Nephron progenitor cell (in vitro differentiated cells): Measurements from ENCODE around the gene RNF41.

Source experiments
- DNase-seq: peaks from one replicate; pipeline ENCODE4 v3.0.0; 2021
- H3K27ac Mint-ChIP-seq: 2 replicates; pipeline ENCODE4 v1.8.0; 2021; ENCODE audit warnings: mild to moderate bottlenecking, moderate library complexity, mixed read lengths
- H3K27me3 Mint-ChIP-seq: 2 replicates; pipeline ENCODE4 v1.8.0; 2021; ENCODE audit warnings: mild to moderate bottlenecking, low read depth, mixed read lengths; ENCODE audit not compliant: poor library complexity
- H3K36me3 Mint-ChIP-seq: 2 replicates; pipeline ENCODE4 v1.8.0; 2021; ENCODE audit warnings: low read depth, mixed read lengths
- H3K4me1 Mint-ChIP-seq: 2 replicates; pipeline ENCODE4 v1.8.0; 2021; ENCODE audit warnings: mixed read lengths
- H3K4me3 Mint-ChIP-seq: 2 replicates; pipeline ENCODE4 v1.8.0; 2021; ENCODE audit warnings: mild to moderate bottlenecking, moderate library complexity, mixed read lengths
- H3K9me3 Mint-ChIP-seq: 2 replicates; pipeline ENCODE4 v1.8.0; 2021; ENCODE audit warnings: mild to moderate bottlenecking, moderate library complexity, mixed read lengths
- CTCF ChIP-seq: fragments of 200-600 bp; sonication (generic); IDR thresholded peaks from 2 replicates; pipeline ENCODE4 v1.5.0; 2021; ENCODE audit warnings: antibody characterized with exemption

RNF41 gene

GRCh38 chr12:56164345-56164729 is 57.4 kb downstream of the RNF41 start:
- no peak for DNase-seq
- H3K27ac Mint-ChIP-seq: peak overlapping the region; percentile 25
- TF ChIP-seq CTCF: no peak

GRCh38 chr12:56163533-56164344 is 58.0 kb downstream of the RNF41 start:
- Mint-ChIP-seq H3K27me3 (peaks cover 3% of the 10 kb centered on the region), H3K27ac (peak overlapping the region; percentile 89), H3K4me3 (no peak overlapping the region), H3K9me3 (no peaks in the 10 kb centered on the region), H3K4me1 (peaks cover 45% of the 10 kb centered on the region), H3K36me3 (peaks cover 72% of the 10 kb centered on the region)
- TF ChIP-seq CTCF: no peak
- DNase-seq: no peak

More at GRCh38 chr12:56164345-56164729, 57.4 kb downstream of the RNF41 start:
- Mint-ChIP-seq H3K9me3 (no peaks in the 10 kb centered on the region), H3K4me3 (no peak overlapping the region), H3K4me1 (peaks cover 40% of the 10 kb centered on the region), H3K27me3 (peaks cover 3% of the 10 kb centered on the region), H3K36me3 (peaks cover 75% of the 10 kb centered on the region)

- Mint-ChIP-seq H3K4me1 (peaks cover 48% of the 10 kb centered on the region), H3K27ac (peak overlapping the region; percentile 90), H3K27me3 (peaks cover 3% of the 10 kb centered on the region), H3K36me3 (peaks cover 66% of the 10 kb centered on the region), H3K9me3 (no peaks in the 10 kb centered on the region), H3K4me3 (no peak overlapping the region)
- TF ChIP-seq CTCF: no peak
- DNase-seq: no peak
Measured at GRCh38 chr12:56162468-56163290, 59.0 kb downstream of the RNF41 start.

- Mint-ChIP-seq H3K27me3 (peaks cover 3% of the 10 kb centered on the region), H3K36me3 (peaks cover 61% of the 10 kb centered on the region), H3K27ac (peak overlapping the region; percentile 90), H3K4me1 (peaks cover 55% of the 10 kb centered on the region), H3K9me3 (no peaks in the 10 kb centered on the region), H3K4me3 (peak overlapping the region; percentile 92)
- no peak for TF ChIP-seq CTCF
- no peak for DNase-seq
Measured at GRCh38 chr12:56161690-56162351, 59.9 kb downstream of the RNF41 start.

- H3K4me1 Mint-ChIP-seq: peaks cover 55% of the 10 kb centered on the region
- no peak for TF ChIP-seq CTCF
- DNase-seq: no peak
- no peaks in the 10 kb centered on the region for H3K9me3 Mint-ChIP-seq
- peak overlapping the region; percentile 96 for H3K27ac Mint-ChIP-seq
- H3K36me3 Mint-ChIP-seq: peaks cover 61% of the 10 kb centered on the region
- no peaks in the 10 kb centered on the region for H3K27me3 Mint-ChIP-seq
- H3K4me3 Mint-ChIP-seq: peak overlapping the region; percentile 92
Measured at GRCh38 chr12:56160894-56161689, 60.6 kb downstream of the RNF41 start.
